Measurements from ENCODE around the gene SNCAIP.

The SNCAIP gene

DNA sequence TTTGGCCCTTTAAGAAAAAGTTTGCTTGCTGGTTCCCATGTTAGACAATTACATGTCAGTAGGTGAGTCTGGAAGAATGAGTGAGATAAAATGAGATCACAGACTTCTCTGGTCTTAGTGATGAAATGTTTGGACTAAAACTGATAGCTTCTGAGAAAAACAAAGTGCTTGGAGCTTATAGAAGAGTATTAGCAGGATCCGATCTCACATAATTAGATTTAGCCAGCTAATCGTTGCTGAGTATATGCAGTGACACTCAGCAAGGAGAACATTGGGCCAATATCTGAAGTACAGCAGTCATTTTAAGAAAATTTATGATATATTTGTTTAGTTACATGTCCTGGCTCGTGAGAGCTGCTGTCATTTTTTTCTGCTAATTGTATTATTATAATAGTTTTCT lies 135.8 kb downstream of the SNCAIP start:
- H3K27ac Mint-ChIP-seq, result no peak overlapping the region
- DNase-seq (ENCODE audit: low spot score), result no peak
- no peaks in the 10 kb centered on the region for H3K9me3 Mint-ChIP-seq
- no peaks in the 10 kb centered on the region for H3K27me3 Mint-ChIP-seq (ENCODE audit: low read depth)
- H3K4me1 Mint-ChIP-seq (ENCODE audit: low read depth), result no peaks in the 10 kb centered on the region
- H3K4me3 Mint-ChIP-seq, result no peak overlapping the region
- H3K36me3 Mint-ChIP-seq (ENCODE audit: low read depth), result no peaks in the 10 kb centered on the region

DNA sequence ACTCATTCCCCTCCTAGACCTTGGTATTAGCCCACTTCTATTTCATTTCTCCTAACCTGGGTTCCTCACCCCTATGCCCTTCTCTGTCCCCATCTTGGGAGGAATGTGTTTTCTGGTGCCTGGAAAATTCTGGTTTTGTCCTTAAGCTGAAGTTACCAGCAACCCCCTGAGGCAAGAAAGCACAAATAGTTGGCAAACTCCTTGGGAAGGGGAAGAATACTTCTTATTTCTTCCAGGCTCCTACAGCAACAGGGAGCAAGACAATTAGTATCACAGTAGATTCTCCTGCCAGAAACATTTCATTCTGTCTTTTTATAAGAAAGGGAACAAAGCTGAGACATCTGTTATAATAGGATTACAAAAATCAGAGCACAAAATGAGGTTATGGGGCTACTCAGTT lies 142.5 kb downstream of the SNCAIP start:
- Mint-ChIP-seq H3K9me3 (no peaks in the 10 kb centered on the region), H3K27ac (no peak overlapping the region), H3K4me3 (no peak overlapping the region), H3K4me1 (ENCODE audit: low read depth) (no peaks in the 10 kb centered on the region), H3K36me3 (ENCODE audit: low read depth) (no peaks in the 10 kb centered on the region), H3K27me3 (ENCODE audit: low read depth) (no peaks in the 10 kb centered on the region)
- DNase-seq (ENCODE audit: low spot score), result no peak

DNA sequence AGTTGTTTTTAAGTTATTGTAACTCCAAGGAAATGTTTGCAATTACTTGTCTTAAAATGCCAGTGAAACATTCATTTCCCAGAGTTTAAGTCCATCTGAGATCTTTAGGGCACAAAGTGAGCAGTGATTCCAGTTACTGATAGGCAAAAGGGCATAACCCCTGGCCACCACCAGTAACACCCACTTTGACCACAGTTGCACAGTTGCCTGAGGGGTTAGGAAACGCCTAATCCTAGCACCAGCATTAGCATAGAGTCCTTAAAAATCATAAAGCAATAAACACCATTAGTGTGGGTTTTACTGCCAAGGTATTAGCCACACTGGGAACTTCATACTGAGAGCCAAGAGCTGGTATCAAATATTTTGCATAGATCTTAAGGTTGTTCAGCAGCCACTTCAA lies 143.9 kb downstream of the SNCAIP start:
- Mint-ChIP-seq H3K27ac (no peak overlapping the region), H3K36me3 (ENCODE audit: low read depth) (no peaks in the 10 kb centered on the region), H3K9me3 (no peaks in the 10 kb centered on the region), H3K4me1 (ENCODE audit: low read depth) (no peaks in the 10 kb centered on the region), H3K27me3 (ENCODE audit: low read depth) (no peaks in the 10 kb centered on the region), H3K4me3 (no peak overlapping the region)
- no peak for DNase-seq (ENCODE audit: low spot score)

DNA sequence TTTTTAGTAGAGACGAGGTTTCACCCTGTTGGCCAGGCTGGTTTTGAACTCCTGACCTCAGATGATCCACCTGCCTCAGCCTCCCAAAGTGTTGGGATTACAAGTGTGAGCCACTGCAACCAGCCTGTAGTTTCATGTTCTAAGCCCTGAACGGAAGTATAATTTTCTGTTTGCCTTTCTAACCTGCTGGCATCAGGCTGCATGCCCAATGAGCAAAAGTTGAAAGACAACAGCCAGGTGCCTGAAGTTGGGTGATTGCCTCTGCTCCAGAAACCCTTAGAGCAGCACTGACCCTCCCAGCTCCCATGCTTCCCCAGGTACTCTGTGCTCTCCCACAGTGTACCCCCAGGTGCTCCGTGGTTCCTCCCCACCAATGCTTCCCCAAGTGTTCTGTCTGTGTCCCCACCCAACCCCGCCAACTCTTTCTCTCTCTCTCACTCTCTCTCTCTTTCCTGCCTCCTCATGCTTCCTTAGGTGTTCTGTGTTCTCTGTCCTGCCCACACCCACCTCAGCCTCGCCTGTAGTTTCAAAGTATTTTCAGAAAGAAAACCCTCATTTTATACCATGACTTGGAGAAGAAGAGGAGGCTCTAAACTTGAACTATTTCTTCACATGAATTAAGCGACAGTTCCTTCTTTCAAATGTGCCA lies 145.3 kb downstream of the SNCAIP start:
- Mint-ChIP-seq H3K4me1 (ENCODE audit: low read depth) (no peaks in the 10 kb centered on the region), H3K27me3 (ENCODE audit: low read depth) (no peaks in the 10 kb centered on the region), H3K9me3 (no peaks in the 10 kb centered on the region), H3K27ac (no peak overlapping the region), H3K36me3 (ENCODE audit: low read depth) (no peaks in the 10 kb centered on the region), H3K4me3 (no peak overlapping the region)
- DNase-seq (ENCODE audit: low spot score), result no peak

DNA sequence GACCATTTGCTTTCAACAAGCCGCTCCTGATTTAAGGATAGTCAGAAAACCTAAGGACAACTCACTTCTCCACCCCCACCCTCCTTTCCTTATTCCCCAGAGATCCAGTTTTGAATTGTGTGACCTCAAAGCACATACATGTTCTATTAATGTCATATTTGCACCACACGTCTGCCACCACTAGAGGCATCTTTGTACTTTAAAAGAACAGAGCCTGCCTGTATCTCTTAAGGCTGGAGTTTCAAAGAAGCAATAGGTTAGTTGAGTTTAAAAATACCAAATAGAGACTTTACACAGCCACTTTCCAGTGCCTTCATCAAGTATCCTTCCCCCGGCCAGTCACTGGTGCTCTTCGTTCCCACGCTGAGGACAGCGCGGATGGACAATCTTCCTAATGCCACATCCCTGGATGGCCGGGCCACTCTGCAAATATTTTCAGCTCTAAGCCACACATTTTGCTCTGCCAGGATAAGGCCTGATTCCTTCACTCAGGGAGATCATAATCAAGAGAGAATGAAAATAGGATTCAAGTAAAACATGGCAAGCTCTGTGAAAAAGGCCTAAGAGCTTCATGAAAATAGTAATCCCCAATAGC lies 146.3 kb downstream of the SNCAIP start:
- no peak overlapping the region for H3K4me3 Mint-ChIP-seq
- no peak overlapping the region for H3K27ac Mint-ChIP-seq
- H3K36me3 Mint-ChIP-seq (ENCODE audit: low read depth), result no peaks in the 10 kb centered on the region
- H3K9me3 Mint-ChIP-seq, result no peaks in the 10 kb centered on the region
- no peak for DNase-seq (ENCODE audit: low spot score)
- no peaks in the 10 kb centered on the region for H3K4me1 Mint-ChIP-seq (ENCODE audit: low read depth)
- no peaks in the 10 kb centered on the region for H3K27me3 Mint-ChIP-seq (ENCODE audit: low read depth)

DNA sequence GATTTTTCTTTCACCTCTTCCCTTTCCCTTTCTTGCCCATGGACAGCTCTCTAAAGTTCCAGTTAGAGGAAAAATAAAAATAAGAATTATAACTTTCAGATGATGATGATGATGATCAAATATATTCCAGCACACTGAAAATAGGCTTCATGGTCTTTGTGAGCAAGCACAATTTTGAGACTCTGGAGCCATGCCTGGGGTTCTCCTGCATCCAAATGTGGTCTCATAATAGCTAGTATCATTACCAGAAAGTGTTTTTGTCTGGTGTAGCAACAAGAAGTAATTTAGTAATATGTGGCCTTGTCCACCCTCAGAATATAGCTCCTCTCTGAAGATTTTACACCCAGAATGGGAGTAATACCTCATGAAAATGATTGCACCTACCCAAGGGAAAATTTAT lies 150.4 kb downstream of the SNCAIP start:
- H3K4me1 Mint-ChIP-seq (ENCODE audit: low read depth), result no peaks in the 10 kb centered on the region
- H3K27ac Mint-ChIP-seq, result no peak overlapping the region
- no peaks in the 10 kb centered on the region for H3K9me3 Mint-ChIP-seq
- DNase-seq (ENCODE audit: low spot score), result no peak
- no peak overlapping the region for H3K4me3 Mint-ChIP-seq
- no peaks in the 10 kb centered on the region for H3K27me3 Mint-ChIP-seq (ENCODE audit: low read depth)
- no peaks in the 10 kb centered on the region for H3K36me3 Mint-ChIP-seq (ENCODE audit: low read depth)

DNA sequence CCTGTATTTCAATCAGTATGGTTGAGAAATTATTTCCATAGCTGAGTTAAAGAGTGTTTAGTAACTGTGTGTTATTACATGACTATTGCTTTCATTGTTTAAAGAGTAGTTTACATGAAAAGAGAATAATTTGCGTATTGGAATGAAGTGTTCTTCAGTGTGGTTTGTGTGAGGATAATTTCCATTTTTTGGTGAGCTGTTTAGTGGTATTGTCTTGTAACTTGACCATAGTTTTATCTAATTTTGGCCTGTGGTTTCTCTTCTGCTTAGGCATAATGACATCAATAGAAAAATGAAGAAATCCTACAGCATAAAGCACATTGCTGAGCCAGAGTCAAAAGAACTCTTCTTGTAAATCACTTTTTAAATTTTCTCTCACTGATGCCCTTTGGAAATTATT lies 151.2 kb downstream of the SNCAIP start:
- Mint-ChIP-seq H3K36me3 (ENCODE audit: low read depth) (no peaks in the 10 kb centered on the region), H3K27me3 (ENCODE audit: low read depth) (no peaks in the 10 kb centered on the region), H3K9me3 (no peaks in the 10 kb centered on the region), H3K4me1 (ENCODE audit: low read depth) (no peaks in the 10 kb centered on the region), H3K27ac (no peak overlapping the region), H3K4me3 (no peak overlapping the region)
- no peak for DNase-seq (ENCODE audit: low spot score)

DNA sequence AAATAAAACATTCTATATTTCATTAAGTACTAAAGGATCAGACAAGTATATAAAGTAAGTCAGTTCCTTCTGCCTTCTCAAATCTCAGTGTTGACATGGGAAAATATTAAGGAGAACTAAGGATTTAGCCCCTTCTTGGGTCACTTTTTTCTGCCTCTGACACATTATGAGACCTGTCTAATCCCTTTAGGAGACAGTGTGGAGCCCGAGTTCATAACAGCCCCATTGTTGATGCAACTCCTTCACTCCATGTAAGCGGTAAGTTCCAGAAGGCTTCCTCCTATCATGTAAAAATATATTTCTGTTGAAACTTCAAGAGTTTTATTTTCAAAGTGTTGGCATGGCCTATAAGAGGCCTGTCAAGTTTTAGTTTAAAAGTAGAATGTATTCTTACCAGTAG lies 152.2 kb downstream of the SNCAIP start:
- H3K4me1 Mint-ChIP-seq (ENCODE audit: low read depth), result no peaks in the 10 kb centered on the region
- no peak overlapping the region for H3K4me3 Mint-ChIP-seq
- no peak overlapping the region for H3K27ac Mint-ChIP-seq
- DNase-seq (ENCODE audit: low spot score), result no peak
- no peaks in the 10 kb centered on the region for H3K36me3 Mint-ChIP-seq (ENCODE audit: low read depth)
- no peaks in the 10 kb centered on the region for H3K9me3 Mint-ChIP-seq
- H3K27me3 Mint-ChIP-seq (ENCODE audit: low read depth), result no peaks in the 10 kb centered on the region

DNA sequence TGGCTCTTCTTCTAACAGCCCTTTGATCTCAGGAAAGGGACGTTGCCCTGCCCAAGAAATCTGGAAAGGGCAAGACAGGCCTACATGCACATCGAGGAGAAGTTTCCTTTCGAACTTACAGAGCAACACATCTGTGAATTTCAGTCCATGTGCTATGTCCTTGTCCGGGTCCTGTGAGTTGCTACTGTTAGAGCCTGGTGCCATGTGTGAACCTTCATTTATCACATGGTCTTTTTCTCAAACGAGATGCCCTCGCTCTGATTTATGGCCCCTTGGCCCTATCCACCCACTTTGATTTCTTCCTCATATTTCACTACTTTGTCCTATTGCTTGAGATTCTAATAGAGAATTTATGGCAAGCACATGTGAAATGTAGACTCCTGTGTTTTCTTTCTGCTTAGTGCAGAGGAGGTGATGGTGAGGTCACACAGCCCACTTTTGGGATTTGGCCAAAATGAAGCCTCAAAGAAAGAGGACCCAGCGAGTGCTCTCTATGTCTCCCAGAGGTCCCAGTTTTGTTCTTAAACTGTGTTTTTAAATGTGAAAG lies 153.1 kb downstream of the SNCAIP start:
- Mint-ChIP-seq H3K4me1 (ENCODE audit: low read depth) (no peaks in the 10 kb centered on the region), H3K4me3 (no peak overlapping the region), H3K27me3 (ENCODE audit: low read depth) (no peaks in the 10 kb centered on the region), H3K9me3 (no peaks in the 10 kb centered on the region), H3K36me3 (ENCODE audit: low read depth) (no peaks in the 10 kb centered on the region), H3K27ac (no peak overlapping the region)
- no peak for DNase-seq (ENCODE audit: low spot score)

DNA sequence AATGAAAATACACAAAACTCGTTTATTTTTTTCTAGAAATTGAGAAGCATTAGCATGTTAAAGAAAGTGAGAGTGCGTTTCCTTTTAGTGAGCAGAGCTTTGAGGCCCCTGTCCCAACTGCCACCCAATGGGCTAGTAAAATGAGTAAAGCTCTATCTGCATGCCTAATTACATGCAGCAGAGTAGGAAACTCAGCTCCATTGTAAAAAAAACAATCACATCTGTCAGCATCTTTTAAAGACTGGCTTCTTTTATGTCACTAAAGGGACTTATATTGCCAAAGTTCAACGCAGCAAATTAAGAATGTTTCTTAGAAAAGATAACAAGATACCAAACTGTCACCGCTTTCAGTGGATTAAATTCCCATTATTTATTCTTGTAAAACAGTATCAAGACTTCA lies 154.0 kb downstream of the SNCAIP start:
- Mint-ChIP-seq H3K4me1 (ENCODE audit: low read depth) (no peaks in the 10 kb centered on the region), H3K4me3 (no peak overlapping the region), H3K27ac (no peak overlapping the region), H3K9me3 (no peaks in the 10 kb centered on the region), H3K36me3 (ENCODE audit: low read depth) (no peaks in the 10 kb centered on the region), H3K27me3 (ENCODE audit: low read depth) (no peaks in the 10 kb centered on the region)
- DNase-seq (ENCODE audit: low spot score), result no peak

DNA sequence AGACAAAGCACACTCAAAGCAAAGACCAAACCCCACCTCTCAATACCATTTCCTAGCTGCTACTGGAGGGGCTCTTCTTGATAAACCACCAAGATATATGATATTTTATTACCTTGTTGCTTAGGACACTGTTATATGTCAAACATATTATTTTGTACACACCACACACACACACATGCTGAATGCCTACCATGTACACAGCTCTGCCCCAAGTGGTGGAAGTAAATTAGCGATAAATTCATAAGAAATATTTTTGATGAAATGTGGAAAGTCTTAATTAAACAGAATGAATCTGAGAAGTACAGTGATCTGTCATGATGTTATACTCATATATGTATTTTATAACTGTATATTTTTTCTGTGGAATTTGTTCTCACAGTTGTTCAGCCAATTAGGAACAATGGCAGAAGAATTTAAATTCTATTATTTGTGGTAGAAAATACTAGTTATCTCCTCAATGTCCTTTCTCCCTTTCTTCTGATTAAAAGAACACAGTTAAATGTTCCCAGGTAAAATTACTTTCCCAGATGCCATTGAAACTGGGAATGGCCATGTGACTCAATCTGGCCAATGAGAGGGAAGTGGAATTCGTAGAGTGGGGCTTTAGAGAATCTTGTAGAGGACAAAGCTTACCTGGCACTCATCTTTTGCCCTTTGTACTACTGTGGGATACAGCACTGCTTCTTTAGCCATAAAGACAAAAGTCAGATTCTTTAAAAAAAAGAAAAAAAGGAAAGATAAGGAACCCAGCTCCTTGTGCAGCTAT lies 156.5 kb downstream of the SNCAIP start:
- H3K27me3 Mint-ChIP-seq (ENCODE audit: low read depth), result no peaks in the 10 kb centered on the region
- no peak for DNase-seq (ENCODE audit: low spot score)
- no peaks in the 10 kb centered on the region for H3K36me3 Mint-ChIP-seq (ENCODE audit: low read depth)
- no peaks in the 10 kb centered on the region for H3K9me3 Mint-ChIP-seq
- H3K27ac Mint-ChIP-seq, result no peak overlapping the region
- H3K4me1 Mint-ChIP-seq (ENCODE audit: low read depth), result no peaks in the 10 kb centered on the region
- no peak overlapping the region for H3K4me3 Mint-ChIP-seq

DNA sequence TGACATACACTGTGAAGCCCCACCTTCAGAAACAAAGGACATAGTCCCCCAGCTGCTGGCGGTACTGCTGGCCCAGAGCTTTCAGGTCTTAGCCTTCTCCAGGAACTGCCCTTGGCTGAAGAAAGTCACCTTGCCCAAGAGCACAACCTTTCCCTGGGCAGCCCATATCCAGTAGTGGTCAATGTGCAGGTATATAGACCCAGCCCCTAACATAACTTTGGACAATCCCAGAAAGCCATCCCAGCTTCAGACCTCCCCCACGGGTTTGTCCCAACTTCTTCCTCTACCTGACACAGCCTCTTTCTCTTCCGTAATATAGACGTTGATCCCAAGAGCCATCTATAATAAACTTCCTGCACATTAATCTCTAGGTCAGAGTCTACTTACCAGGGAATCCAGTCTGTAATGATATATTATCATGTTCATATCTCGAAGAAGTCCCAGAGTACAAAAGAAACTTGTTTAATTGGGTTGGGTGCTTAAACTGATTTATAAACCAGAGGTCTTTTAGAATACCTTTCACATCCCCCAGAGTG lies 157.4 kb downstream of the SNCAIP start:
- H3K4me3 Mint-ChIP-seq, result no peak overlapping the region
- no peaks in the 10 kb centered on the region for H3K4me1 Mint-ChIP-seq (ENCODE audit: low read depth)
- no peaks in the 10 kb centered on the region for H3K9me3 Mint-ChIP-seq
- no peak overlapping the region for H3K27ac Mint-ChIP-seq
- no peaks in the 10 kb centered on the region for H3K36me3 Mint-ChIP-seq (ENCODE audit: low read depth)
- DNase-seq (ENCODE audit: low spot score), result no peak
- H3K27me3 Mint-ChIP-seq (ENCODE audit: low read depth), result no peaks in the 10 kb centered on the region

DNA sequence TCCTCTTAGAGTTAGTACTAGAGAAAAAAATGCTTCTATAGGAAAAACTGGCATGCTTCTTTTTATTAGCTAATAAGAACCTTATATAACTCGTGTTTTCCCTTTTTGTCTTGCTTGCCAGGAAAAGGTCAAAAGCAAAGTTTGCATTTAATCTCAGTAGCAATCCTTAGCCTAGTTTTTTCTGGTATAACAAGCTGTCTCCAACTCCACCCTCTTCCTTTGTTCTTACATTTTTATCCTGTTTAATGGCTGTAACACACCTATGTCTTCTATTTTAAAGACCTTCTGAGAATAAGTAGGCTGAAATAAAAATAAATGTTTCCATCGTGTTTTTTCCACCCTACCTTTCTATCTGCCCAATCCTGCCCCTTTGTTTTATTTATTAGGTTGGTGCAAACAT lies 158.3 kb downstream of the SNCAIP start:
- H3K27ac Mint-ChIP-seq, result no peak overlapping the region
- H3K36me3 Mint-ChIP-seq (ENCODE audit: low read depth), result no peaks in the 10 kb centered on the region
- H3K4me3 Mint-ChIP-seq, result no peak overlapping the region
- DNase-seq (ENCODE audit: low spot score), result no peak
- H3K27me3 Mint-ChIP-seq (ENCODE audit: low read depth), result no peaks in the 10 kb centered on the region
- H3K9me3 Mint-ChIP-seq, result no peaks in the 10 kb centered on the region
- no peaks in the 10 kb centered on the region for H3K4me1 Mint-ChIP-seq (ENCODE audit: low read depth)

DNA sequence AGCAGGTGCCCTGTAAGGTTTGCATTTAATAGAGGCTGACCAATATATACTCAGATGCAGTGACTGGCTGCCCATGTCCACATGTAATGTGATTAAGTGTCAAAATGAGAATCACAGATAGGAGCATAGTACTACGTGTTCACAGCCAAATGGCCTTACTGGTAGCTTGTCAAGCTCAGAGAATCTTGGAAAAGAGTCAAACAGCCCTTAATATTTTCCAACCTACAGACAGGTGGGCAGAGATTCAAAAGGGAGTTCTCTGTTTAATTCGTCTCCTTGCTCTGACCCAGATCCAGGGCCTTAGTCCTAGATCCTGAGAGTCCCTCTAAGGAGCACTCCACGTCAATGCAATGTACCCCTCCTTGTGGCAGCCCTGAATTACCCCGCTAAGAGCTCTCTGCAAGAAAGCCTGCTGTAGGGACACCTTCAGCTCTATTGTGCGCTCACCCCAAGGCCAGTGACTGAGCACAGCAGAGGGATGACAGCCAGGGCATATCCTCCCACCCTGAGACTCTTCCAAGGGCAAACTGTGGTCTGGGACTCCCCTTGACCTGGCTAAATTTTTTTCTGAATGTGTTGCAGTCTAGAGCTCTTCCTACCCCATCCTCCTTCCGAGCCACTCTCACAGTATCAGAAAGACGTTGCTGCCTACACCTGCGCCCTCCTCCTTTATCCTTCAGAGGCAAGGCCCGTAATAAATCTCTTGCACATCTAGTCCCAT lies 159.2 kb downstream of the SNCAIP start:
- Mint-ChIP-seq H3K4me1 (ENCODE audit: low read depth) (no peaks in the 10 kb centered on the region), H3K36me3 (ENCODE audit: low read depth) (no peaks in the 10 kb centered on the region), H3K27ac (no peak overlapping the region), H3K27me3 (ENCODE audit: low read depth) (no peaks in the 10 kb centered on the region), H3K9me3 (no peaks in the 10 kb centered on the region), H3K4me3 (no peak overlapping the region)
- DNase-seq (ENCODE audit: low spot score), result no peak

Measured in T-helper 2 cell treated with Interferon-gamma antibody and Interleukin-4, amounts not matched to agents 5 μg/mL and 100 μg/mL, for 36 hours (primary cell).